CD4-positive, alpha-beta T cell treated with Interleukin-12 subunit alpha and Interleukin-12 subunit beta, for 1 hour (primary cell): ENCODE measurements around the gene RAB6B.
"Not testable (repeated sequence)": the region's sequence is repeated elsewhere in the genome, so short reads cannot be mapped to it uniquely, and the experiment has no call there.

Experiments used
- DNase-seq: peaks from one replicate; pipeline ENCODE4 v3.0.0-alpha.2; 2020

Gene RAB6B

DNA sequence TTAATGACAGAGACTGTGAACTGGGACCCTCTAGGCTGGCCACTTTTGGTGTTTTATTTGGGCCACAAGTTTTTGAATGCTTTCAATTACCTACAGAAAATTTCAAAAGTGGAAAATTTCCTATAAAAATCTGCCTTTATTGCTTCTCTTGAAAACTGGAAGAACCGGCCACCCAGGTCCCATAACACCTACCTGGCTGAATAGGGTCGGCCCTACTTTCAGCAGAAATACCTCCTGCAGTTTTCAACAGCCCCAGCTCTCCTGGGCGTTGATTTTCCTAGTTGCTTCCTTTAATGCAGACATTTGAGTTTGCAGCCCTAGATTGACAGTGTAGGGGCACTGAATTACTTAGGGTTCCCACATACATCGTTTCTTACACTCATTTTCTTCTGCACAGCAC, 90.8 kb downstream of the RAB6B start:
- no peak for DNase-seq

DNA sequence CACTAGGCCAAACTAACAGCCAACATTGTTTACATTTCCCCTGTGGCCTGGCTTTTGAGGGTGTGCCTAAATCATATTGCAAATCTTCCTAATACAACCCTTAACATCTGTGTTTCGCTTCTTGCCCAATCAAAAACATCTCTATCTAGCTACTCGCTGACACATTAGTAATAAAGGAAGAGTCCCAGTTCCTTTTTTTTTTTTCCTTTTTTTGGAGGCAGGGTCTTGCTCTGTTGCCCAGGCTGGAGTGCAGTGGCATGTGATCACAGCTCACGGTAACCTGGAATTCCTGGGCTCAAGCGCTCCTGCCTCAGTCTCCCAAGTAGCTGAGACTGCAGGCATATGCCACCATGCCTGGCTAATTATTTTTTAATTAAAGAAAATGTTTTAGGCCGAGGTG, 92.2 kb downstream of the RAB6B start:
- no peak for DNase-seq

DNA sequence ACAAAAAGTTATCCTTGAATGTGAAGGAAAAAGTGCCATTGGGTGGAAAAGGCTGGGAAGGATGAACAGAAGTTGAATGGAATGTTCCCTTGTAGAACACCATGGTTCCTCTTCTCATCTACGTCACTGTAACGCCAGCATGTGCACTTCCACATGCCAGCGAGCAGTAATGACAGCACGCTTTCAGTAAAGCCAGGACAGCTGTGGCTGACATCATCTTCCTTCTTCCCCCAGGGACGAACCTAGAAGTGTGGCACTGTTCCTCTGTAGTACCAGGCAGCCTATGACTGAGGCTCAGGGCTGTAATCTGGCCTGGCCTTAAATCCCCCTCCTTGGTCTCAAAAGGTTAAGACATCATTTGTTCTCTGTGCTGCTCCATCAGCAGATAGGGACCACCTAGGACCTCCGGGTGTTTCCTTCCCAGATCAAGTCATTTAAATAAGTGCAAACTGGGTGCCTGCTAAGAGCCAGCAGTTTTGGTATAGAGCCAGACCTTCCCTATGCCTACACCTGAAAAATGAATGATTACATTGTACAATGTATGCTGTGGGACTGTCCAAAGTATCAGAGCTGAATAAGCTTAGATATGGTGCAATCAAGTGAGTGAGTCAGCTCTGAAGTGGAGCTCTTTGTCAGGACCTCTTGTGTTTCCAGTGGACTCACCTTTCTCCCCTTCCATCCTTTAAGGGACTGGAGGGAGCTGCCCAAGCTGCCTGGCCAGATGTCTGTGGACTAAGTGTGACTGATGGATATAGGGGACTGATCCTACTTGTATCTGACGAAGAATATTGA, 95.7 kb downstream of the RAB6B start:
- DNase-seq, result no peak

DNA sequence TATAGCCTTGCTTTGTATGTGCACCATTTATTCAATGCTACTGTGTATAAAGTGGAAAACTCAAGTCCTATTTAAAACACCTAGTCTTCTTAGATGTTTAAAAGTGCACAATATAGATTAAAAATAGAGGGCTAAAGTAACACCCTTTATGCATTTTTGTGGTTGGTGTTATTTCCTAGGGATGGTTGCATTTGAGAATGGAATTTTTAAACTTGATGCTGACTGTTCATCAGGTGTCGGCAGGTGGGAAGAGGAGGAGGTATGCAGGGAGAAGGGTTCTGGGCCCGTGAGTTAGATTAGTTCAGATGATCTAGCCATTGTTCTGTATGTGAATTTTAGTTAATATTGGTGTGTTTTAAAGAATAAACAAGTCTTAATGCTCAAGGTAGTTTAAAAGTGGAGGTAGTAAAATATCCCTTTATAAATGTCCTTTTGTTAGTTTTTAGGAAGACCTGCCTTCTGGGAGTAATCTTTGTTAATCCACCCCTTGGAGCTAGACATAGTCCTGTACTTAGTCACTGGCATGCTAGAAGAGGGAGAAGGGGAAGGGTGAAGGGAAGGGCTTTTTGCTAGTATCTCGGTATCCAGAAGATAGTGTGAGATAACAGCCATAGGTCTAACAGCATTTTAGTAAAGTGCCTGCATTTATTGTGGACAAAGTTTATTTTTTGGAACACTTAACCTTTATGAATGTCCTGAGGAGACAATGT, 98.1 kb downstream of the RAB6B start:
- DNase-seq, result no peak

DNA sequence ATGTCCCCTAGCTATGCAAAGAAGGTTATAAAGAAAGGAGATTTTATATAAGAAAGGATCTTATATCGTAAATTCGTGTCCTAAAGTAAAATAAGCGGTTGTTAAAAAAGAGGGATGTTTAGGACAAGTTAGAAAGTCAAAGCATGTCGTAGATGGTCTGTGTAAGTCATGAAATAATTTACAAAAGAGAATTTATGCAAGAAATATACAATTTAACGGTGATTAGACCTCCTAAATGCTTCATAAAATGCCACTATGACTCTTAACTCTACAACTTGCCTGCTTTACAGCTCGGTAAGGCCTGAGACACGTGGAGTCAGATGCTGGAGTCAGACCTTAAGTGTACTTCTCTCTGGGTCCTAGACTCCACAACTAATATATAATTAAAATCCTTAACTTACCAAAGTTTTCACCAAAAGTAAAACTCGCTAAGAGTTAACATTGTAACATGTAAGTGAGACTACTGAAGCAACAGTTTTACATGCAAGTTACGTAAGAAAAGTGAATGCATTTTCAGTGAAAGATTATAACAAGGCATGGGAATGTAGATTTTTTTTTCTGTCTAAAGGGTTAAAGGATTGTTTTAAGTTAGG, 103.4 kb downstream of the RAB6B start:
- no peak for DNase-seq

DNA sequence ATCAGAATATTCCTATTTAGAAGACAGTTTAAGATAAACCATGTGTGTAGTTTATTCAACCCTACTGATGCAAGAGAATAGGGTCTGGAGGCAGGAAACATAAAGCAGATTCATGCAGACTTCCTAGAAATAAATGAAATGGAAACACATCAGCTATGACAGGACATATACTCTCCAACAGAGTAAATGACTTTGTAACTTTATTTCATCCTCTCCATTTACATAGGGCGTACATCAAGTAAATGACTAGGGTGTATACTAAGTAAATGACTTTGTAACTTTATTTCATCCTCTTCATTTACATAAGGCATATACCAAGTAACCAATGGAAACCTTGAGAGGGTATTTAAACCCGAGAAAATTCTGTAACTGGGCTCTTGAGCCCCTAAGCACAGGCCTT, 107.7 kb downstream of the RAB6B start:
- DNase-seq, result no peak

DNA sequence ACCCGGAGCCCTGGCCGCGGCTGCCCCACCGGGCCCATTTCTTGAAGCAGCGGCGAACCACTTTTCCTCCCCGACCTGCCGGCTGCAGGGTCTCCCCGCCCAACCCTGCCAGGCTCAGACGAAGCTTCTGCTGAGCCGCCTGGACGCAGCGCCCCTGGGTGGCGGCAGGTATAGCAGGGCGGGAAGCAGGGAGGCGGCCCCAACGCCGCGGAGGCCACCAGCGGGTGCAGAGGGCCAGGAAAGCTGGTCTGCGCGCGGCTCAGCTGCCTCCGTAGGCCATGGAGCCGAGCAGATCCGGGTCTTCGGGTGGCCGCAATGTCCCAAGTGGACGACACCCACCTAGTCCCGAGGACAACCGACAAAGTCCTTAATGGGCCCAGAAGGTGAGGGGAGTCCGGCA, 111.9 kb downstream of the RAB6B start:
- DNase-seq, result no peak

DNA sequence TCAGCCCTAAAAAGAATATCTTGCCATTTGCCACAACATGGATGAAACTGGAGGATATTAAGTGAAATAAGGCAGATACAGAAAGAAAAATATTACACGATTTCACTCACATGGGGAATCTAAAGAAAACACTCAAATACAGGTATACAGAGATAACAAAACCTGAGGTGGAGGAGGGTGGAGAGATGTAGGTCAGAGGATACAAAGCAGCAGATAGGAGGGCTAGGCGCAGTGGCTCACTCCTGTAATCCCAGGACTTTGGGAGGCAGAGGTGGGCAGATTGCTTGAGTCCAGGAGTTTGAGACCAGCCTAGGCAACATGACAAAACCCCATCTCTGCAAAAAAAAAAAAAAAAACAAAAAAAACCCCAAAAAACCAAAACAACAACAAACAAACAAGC, 113.2 kb downstream of the RAB6B start:
- DNase-seq, result no peak

DNA sequence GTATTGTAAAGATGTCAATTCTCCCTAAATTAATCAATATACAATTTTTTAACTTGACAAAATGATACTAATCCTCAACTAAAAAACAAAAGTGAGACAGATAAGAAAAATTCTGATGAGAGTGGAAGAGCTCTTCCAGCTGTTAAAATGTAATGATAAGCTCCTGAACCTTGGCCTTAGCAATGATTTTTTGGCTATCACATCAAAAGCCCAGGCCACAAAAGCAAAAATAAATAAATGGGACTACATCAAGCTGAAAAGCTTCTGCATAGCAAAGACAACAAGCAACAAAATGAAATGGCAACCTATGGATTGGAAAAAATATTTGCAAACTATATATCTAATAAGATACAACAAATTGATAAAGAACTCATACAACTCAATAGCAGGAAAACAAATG, 114.1 kb downstream of the RAB6B start:
- DNase-seq, result no peak

DNA sequence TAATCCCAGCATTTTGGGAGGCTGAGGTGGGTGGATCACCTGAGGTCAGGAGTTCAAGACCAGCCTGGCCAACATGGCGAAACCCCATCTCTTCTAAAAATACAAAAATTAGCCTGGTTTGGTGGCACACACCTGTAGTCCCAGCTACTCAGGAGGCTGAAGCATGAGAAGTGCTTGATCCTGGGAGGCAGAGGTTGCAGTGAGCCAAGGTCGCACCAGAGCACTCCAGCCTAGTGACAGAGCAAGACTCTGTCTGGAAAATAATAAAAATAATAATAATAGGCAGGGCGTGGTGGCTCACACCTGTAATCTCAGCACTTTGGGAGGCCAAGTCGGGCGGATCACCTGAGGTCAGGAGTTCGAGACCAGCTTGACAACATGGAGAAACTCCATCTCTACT, 114.9 kb downstream of the RAB6B start:
- not testable (repeated sequence) for DNase-seq

DNA sequence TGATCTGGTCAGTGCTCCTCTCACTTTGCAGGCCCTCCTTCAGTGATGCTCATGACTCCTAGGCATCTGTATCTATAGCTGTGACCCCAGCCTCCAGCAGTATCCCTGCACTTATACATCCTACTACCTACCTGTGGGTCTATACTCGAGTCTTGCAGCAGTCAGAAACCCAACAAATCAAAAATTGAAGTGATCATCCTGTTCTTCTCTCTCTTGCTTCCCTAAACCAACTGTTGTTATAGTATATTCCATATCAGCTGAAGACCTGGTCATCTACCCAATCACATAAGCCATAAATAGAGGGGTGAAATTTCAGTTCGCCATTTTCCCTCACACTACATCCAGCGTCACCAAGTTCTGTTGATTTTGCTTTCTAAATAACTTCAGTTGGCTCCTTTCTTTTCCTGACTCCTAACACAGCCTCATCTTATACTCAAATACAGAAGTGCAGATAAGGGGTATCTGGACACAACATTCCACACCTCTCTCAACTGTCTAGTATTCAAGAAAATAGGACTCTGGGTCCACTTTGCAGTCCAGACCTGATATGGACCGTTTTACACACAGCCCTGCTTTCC, 116.0 kb downstream of the RAB6B start:
- no peak for DNase-seq

DNA sequence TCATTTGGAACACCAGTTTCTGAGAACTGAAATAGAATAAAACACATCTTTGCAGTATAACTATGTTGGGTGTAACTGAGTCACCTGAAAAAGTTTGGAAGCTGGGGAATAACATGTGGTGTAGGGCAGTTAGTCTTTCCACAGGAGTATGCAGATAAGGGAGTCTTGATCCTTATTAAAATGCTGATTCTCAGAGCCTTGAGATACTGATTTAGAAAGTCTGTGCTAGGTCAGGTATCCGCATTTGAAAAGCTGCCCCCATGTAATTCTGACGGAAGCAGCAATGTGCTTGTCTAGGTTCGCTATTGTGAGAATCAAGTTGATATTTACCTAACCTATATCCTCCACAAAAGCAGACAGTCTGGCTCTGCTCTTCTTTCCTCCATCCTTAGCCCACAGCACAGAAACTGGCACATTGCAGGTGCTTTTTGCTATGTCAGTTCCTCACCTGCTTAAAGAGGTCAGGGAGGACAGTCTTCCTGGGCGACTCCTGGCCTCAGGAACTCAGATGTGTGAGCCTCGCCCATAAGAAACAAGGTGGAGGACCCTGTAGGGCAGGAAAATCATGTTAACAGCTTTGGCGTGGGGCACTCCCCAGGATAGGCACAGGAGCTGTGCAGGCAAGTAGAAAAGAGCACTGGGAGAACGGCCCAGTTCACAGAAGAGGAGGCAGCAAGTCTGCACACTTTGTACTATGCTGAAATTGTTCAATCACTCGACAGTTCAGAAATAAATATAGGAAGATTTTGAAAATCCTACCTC, 117.7 kb downstream of the RAB6B start:
- DNase-seq, result no peak

DNA sequence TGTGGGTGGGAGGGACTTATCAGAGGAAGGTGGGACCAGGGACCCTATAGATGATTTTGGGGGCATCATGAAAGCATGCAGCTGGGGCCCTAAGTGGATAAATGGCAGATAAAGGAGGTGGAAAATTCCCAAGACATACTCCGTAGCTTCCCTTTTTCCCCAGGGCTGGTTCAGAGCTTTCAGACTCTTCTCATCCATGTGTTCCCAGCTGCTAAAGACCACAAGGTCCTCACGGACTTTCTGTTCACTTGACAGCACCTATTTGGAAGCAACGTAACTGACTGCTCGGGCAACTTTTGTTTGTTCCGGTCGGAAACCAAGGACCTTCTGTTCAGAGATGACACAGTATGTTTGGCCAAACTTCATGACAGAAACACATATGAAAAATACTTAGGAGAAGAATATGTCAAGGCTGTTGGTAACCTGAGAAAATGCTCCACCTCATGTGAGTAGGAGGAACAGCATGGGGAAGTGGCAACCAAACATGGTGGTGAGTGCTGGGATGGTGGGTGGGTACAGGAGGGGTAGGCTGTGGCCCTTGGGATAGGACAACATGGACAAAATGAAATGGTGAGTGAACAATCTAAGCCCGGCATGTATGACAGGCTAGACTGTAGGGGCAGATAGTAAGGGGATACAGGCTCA, 118.8 kb downstream of the RAB6B start:
- no peak for DNase-seq

DNA sequence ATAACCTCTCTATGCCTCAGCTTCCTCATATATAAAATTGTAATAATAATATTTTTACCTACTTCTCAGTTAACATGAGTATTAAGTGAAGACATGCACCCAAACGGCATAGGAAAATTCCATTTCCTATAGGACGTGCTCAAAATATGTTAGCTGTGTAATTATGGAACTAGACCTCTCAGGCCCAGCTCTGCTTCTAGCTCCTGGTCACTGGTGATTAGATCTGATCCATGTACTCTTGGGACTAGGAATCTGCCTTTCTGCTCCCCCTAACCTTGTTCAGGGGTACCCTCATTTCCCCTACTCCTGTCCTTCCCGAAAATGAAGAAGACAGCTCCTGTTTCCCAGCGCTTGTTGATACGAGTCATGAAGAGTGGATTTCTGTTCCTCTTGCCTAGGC, 119.8 kb downstream of the RAB6B start:
- DNase-seq, result no peak

DNA sequence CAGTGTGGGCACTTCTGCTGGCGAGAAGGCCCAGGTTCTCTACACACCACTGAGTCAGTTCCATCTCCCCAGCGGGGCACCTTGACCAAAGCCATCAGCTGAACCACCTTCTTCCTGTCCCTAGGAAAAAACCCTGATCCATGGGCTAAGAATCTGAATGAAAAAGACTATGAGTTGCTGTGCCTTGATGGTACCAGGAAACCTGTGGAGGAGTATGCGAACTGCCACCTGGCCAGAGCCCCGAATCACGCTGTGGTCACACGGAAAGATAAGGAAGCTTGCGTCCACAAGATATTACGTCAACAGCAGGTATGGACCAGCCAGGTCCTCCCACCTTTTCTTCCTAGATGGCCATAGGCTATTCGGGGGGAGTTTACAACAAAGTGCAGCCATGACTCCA, 120.4 kb downstream of the RAB6B start:
- DNase-seq, result no peak
